Tibial artery (tissue), 4 donors: ENCODE results near the gene ZYX.

Experiments
- DNase-seq, 2 donors: peaks; one replicate each; pipeline ENCODE4 v3.0.0-alpha.2; 2019
- H3K27ac ChIP-seq, 2 donors: fragments of 200-600 bp; sonication (generic) in 1 of 2; 1 replicate in 1 of 2; 2 replicates in 1 of 2; pipeline ENCODE4 v1.5.1; 2018 to 2019; ENCODE audit warnings: mild to moderate bottlenecking in 1 of 2
- H3K27me3 ChIP-seq, 2 donors: fragments of 200-600 bp; sonication (generic) in 1 of 2; one replicate each; pipeline versions ENCODE4 v1.5.1 to v1.6.0; 2016 to 2019
- H3K36me3 ChIP-seq, 3 donors: fragments of 200-600 bp; sonication (generic) in 2 of 3; one replicate each; pipeline ENCODE4 v1.5.1; 2016 to 2019; ENCODE audit warnings: mild to moderate bottlenecking in 2 of 3
- H3K4me1 ChIP-seq, 4 donors: fragments of 200-600 bp; sonication (generic) in 2 of 4; 1 replicate in 3 of 4; 2 replicates in 1 of 4; pipeline ENCODE4 v1.5.1; 2016 to 2019
- H3K4me3 ChIP-seq, 2 donors: fragments of 200-600 bp; sonication (generic) in 1 of 2; 1 replicate in 1 of 2; 2 replicates in 1 of 2; pipeline ENCODE4 v1.5.1; 2018 to 2019; ENCODE audit warnings: mild to moderate bottlenecking in 2 of 2
- H3K9me3 ChIP-seq, 3 donors: fragments of 200-600 bp; sonication (generic) in 1 of 3; one replicate each; pipeline ENCODE4 v1.5.1; 2016 to 2019
- intact Hi-C: fragments of 100-400 bp; cut with DNase I; formaldehyde crosslinking; loops from one replicate; pipeline ENCODE4 v1.15.0; 2023; ENCODE audit warnings: low total_unique reads
- TF ChIP-seq, protein P1 (sequence below), 2 experiments: fragments of 200-600 bp in 1 of 2; fragments of 450-650 bp in 1 of 2; IDR thresholded peaks; one replicate each; pipeline ENCODE4 v1.5.1; 2017 to 2019; ENCODE audit warnings: antibody characterized with exemption in 2 of 2, mild to moderate bottlenecking in 1 of 2, moderate library complexity in 1 of 2

Gene ZYX

DNA sequence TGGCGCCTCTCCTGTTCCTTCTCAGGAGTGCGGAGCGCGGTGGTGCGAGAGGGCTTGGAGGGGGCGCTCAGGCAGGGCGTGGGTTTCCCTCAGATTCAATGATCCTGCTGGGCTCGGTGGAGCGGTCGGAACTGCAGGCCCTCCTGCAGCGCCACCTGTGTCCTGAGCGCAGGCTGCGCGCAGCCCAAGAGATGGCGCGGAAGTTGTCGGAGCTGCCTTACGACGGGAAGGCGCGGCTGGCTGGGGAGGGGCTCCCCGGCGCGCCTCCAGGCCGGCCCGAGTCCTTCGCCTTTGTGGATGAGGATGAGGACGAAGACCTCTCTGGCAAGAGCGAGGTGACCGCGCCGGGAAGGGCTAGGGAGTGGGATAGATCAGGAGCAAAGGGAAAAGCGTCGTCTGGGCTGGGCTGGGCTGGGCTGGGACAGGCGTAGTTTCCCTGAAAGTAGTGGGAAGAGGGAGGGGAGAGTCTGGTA is 35.7 kb upstream of the ZYX start:
- H3K9me3 ChIP-seq = no peaks in the 10 kb centered on the region
- no peaks in the 10 kb centered on the region for H3K36me3 ChIP-seq
- intact Hi-C loops = no loop called here
- peak in 1 of 2 donors; percentile 35 for DNase-seq
- peaks cover 0 to 27% of the 10 kb centered on the region in 2 donors for H3K27me3 ChIP-seq
- TF ChIP-seq, protein P1, sequence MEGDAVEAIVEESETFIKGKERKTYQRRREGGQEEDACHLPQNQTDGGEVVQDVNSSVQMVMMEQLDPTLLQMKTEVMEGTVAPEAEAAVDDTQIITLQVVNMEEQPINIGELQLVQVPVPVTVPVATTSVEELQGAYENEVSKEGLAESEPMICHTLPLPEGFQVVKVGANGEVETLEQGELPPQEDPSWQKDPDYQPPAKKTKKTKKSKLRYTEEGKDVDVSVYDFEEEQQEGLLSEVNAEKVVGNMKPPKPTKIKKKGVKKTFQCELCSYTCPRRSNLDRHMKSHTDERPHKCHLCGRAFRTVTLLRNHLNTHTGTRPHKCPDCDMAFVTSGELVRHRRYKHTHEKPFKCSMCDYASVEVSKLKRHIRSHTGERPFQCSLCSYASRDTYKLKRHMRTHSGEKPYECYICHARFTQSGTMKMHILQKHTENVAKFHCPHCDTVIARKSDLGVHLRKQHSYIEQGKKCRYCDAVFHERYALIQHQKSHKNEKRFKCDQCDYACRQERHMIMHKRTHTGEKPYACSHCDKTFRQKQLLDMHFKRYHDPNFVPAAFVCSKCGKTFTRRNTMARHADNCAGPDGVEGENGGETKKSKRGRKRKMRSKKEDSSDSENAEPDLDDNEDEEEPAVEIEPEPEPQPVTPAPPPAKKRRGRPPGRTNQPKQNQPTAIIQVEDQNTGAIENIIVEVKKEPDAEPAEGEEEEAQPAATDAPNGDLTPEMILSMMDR (IDR thresholded peaks at IDR 0.05) = peak in 1 of 2 experiments; percentile 27
- H3K4me3 ChIP-seq = no peak overlapping the region
- no peak overlapping the region for H3K27ac ChIP-seq
- H3K4me1 ChIP-seq = peaks cover 0 to 7% (median 2%) of the 10 kb centered on the region in 4 donors

DNA sequence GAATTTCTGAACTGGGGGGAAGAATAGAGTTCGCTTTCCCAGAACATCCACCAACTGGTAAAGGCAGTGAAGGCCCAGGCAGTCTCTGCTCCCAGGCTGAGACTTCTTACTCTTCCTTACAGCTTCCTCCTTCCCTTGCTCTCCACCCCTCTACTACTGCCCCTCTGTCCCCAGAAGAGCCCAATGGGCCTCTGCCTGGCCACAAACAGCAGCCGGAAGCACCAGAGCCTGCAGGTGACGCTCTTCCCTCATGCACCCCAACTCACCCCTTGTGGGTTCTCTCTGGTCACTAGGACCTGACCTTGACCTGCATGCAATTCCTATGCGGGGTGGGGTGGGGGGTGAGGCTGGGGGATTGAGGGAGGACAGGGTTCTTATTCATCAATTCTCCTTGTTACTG is 35.1 kb upstream of the ZYX start:
- H3K4me1 ChIP-seq = peaks cover 0 to 7% (median 2%) of the 10 kb centered on the region in 4 donors
- no peak for DNase-seq
- H3K4me3 ChIP-seq = no peak overlapping the region
- intact Hi-C loops = no loop called here
- no peaks in the 10 kb centered on the region for H3K36me3 ChIP-seq
- TF ChIP-seq, protein P1 (IDR thresholded peaks at IDR 0.05) = no peak
- no peak overlapping the region for H3K27ac ChIP-seq
- H3K9me3 ChIP-seq = no peaks in the 10 kb centered on the region
- peaks cover 0 to 27% of the 10 kb centered on the region in 2 donors for H3K27me3 ChIP-seq

DNA sequence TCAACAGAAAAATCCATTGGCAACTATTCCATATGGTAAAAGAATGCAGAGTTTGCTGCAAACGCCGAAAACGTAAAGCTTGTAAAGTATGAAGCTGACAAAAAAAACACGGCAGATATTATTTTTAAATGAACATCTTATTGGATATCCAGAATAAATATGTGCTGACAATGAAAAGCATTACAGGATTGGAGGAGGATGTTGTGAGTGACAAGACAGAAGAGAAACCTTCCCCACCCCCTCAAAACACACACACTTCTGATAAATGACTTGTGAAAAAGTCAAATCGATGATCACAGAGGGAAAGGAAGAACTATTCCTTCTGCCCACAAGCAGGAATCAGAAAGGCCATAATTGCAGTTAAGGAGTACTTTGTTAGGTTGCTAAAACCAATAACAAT is 33.2 kb upstream of the ZYX start:
- H3K27me3 ChIP-seq = peaks cover 0 to 42% of the 10 kb centered on the region in 2 donors
- no peak overlapping the region for H3K27ac ChIP-seq
- H3K4me1 ChIP-seq = peaks cover 0 to 7% (median 2%) of the 10 kb centered on the region in 4 donors
- TF ChIP-seq, protein P1 (IDR thresholded peaks at IDR 0.05) = no peak
- intact Hi-C loops = no loop called here
- no peak for DNase-seq
- no peak overlapping the region for H3K4me3 ChIP-seq
- H3K36me3 ChIP-seq = no peaks in the 10 kb centered on the region
- H3K9me3 ChIP-seq = no peaks in the 10 kb centered on the region

DNA sequence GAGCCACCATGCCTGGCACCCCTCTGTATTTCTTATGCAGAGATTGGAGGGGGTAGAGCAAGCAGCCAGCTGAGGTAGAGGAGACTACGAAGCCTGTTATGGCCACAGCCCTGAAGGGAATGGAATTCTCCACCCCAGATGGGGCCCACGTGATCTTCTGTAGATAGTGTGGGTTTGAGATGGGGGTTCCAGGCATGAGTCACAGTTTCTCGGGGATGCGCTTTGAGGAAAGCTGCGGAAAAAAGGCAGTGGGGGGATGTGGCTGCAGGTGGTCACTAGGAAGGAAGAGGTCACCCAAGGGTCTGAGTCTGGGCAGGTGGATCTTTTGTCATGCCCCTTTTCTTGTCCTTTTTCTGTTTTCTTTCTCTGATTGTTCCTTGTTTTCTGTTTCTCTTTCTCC is 30.1 kb upstream of the ZYX start:
- TF ChIP-seq, protein P1 (IDR thresholded peaks at IDR 0.05) = no peak
- Histone ChIP-seq H3K4me3 (no peak overlapping the region), H3K36me3 (no peaks in the 10 kb centered on the region), H3K9me3 (no peaks in the 10 kb centered on the region), H3K27me3 (peaks cover 0 to 29% of the 10 kb centered on the region in 2 donors), H3K4me1 (no peaks in the 10 kb centered on the region), H3K27ac (no peak overlapping the region)
- DNase-seq = no peak
- intact Hi-C loops = no loop called here

DNA sequence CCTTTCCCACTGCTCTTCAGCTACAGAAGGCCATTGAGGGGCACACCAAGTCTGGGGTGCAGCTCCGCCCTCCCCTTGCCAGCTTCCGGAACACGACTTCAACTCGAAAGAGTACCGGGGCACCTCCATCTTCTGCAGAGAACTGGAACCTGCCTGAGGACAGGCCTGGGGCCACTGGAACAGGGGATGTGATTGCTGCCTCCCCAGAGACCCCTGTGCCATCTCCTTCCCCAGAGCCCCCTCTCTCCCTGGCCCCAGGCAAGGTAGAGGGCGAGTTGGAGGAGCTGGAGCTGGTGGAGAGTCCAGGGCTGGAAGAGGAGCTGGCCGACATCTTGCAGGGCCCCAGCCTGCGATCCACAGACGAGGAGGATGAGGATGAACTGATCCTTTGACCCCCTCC is 29.6 kb upstream of the ZYX start:
- H3K27ac ChIP-seq = no peak overlapping the region
- DNase-seq = no peak
- intact Hi-C loops = no loop called here

More for the DNA sequence above, 29.6 kb upstream of the ZYX start:
- Histone ChIP-seq H3K36me3 (no peaks in the 10 kb centered on the region), H3K4me3 (no peak overlapping the region), H3K4me1 (no peaks in the 10 kb centered on the region), H3K27me3 (peaks cover 0 to 28% of the 10 kb centered on the region in 2 donors), H3K9me3 (no peaks in the 10 kb centered on the region)
- TF ChIP-seq, protein P1 (IDR thresholded peaks at IDR 0.05) = no peak
